HCT116 (cell line): ENCODE results near the gene RNF114. TPM values are rescaled to one million over a fixed set of nuclear protein-coding genes. Genes with fewer than 3 reads are reported as not detected.

Source experiments
- ATAC-seq: fragments of 200-7000 bp; cut with Tn5 transposase; 2 replicates; pipeline ENCODE4 v1.9.1; 2020; ENCODE audit warnings: mild to moderate bottlenecking, moderate library complexity
- BruUV-seq: library from RNA; stranded (reverse); fragments of 400-500 nt; replicated peaks from 2 replicates; lab custom pipeline; 2021; lab: Mats Ljungman, UMichigan
- CTCF ChIA-PET: fragments of 300-600 bp; sonication (Branson Sonifier 250); formaldehyde crosslinking; loops from one replicate; lab custom pipeline; 2021; ENCODE audit warnings: antibody characterized with exemption; lab: Charles Lee
- POLR2A ChIA-PET: fragments of 300-600, 350-600 bp; sonication (Branson Sonifier 250); formaldehyde crosslinking; loops from one replicate; lab custom pipeline; 2021; ENCODE audit warnings: antibody characterized with exemption; lab: Charles Lee
- RAD21 ChIA-PET, 2 experiments: fragments of 300-600 bp; sonication (Branson Sonifier 250); formaldehyde crosslinking; loops; one replicate each; lab custom pipeline; 2023; ENCODE audit warnings: low total read pairs in 2 of 2; ENCODE audit not compliant: uncharacterized antibody in 2 of 2, unreplicated experiment in 2 of 2, low non-redundant PET in 1 of 2; lab: Charles Lee
- DNase-seq: peaks from one replicate; pipeline ENCODE4 v3.0.0-alpha.2; 2010; ENCODE audit warnings: low read depth, low spot score
- H2AFZ ChIP-seq: fragments of 200-600 bp; shearing (Covaris generic), sonication (generic); 2 replicates; pipeline ENCODE4 v1.6.1; 2017; ENCODE audit warnings: low read depth, mixed run types, mixed read lengths, antibody characterized with exemption, low read length; ENCODE audit not compliant: poor library complexity, severe bottlenecking
- H3K27ac ChIP-seq: 2 replicates; pipeline ENCODE4 v1.5.1; 2012; ENCODE audit warnings: low read depth, low read length
- H3K27me3 ChIP-seq: fragments of 200-600 bp; sonication (generic); 2 replicates; pipeline ENCODE4 v1.6.1; 2016; ENCODE audit warnings: mixed run types, low read length, mixed read lengths; ENCODE audit not compliant: insufficient read depth
- H3K36me3 ChIP-seq, 2 experiments: fragments of 200-500 bp in 1 of 2; fragments of 200-600 bp in 1 of 2; sonication (Bioruptor generic) in 1 of 2; sonication (generic) in 1 of 2; 2 replicates each; pipeline versions ENCODE4 v1.5.1 to v1.6.1; 2014 to 2016; ENCODE audit warnings: low read length in 2 of 2, inconsistent platforms in 1 of 2, mixed read lengths in 1 of 2, mixed run types in 1 of 2; ENCODE audit not compliant: insufficient read depth in 2 of 2, control insufficient read depth in 1 of 2
- H3K4me1 ChIP-seq, 2 experiments: fragments of 200-600 bp in 1 of 2; sonication (generic) in 1 of 2; 2 replicates each; pipeline versions ENCODE4 v1.5.1 to v1.6.1; 2012 to 2017; ENCODE audit warnings: low read length in 2 of 2, inconsistent platforms in 1 of 2, mild to moderate bottlenecking in 1 of 2, mixed read lengths in 1 of 2, mixed run types in 1 of 2, moderate library complexity in 1 of 2; ENCODE audit not compliant: insufficient read depth in 2 of 2, control insufficient read depth in 1 of 2
- H3K4me2 ChIP-seq: fragments of 200-600 bp; sonication (generic); 2 replicates; pipeline ENCODE4 v1.6.1; 2017; ENCODE audit warnings: mixed run types, low read length, mixed read lengths
- H3K4me3 ChIP-seq, 2 experiments: fragments of 200-600 bp in 1 of 2; sonication (generic) in 1 of 2; replicated peaks in 1 of 2; 2 replicates each; pipeline ENCODE4 v1.5.1; 2011 to 2016; ENCODE audit warnings: low read length in 2 of 2, control low read depth in 1 of 2, low read depth in 1 of 2, mild to moderate bottlenecking in 1 of 2, mixed read lengths in 1 of 2, mixed run types in 1 of 2
- H3K79me2 ChIP-seq: fragments of 200-600 bp; sonication (generic); 2 replicates; pipeline ENCODE4 v1.6.1; 2017; ENCODE audit warnings: mild to moderate bottlenecking, mixed run types, low read length, moderate library complexity, mixed read lengths; ENCODE audit not compliant: insufficient read depth
- H3K9ac ChIP-seq: fragments of 200-600 bp; sonication (generic); 2 replicates; pipeline ENCODE4 v1.6.1; 2016; ENCODE audit warnings: low read length, mixed read lengths
- H3K9me2 ChIP-seq: fragments of 200-600 bp; sonication (generic), shearing (Covaris generic); 2 replicates; pipeline ENCODE4 v1.6.1; 2017; ENCODE audit warnings: mixed run types, mild to moderate bottlenecking, moderate library complexity; ENCODE audit not compliant: insufficient read depth
- H3K9me3 ChIP-seq, 2 experiments: fragments of 200-500 bp in 1 of 2; fragments of 200-600 bp in 1 of 2; sonication (Bioruptor generic) in 1 of 2; sonication (generic) in 1 of 2; 2 replicates each; pipeline ENCODE4 v1.6.1; 2014 to 2017; ENCODE audit warnings: low read length in 2 of 2, mixed read lengths in 2 of 2, inconsistent platforms in 1 of 2, low read depth in 1 of 2, mild to moderate bottlenecking in 1 of 2, mixed run types in 1 of 2, moderate library complexity in 1 of 2; ENCODE audit not compliant: control insufficient read depth in 1 of 2, insufficient read depth in 1 of 2
- H4K20me1 ChIP-seq: fragments of 200-600 bp; sonication (generic), shearing (Covaris generic); 2 replicates; pipeline ENCODE4 v1.6.1; 2017; ENCODE audit warnings: mixed run types, mild to moderate bottlenecking, moderate library complexity; ENCODE audit not compliant: insufficient read depth
- CBX3 ChIP-seq: IDR thresholded peaks from 2 replicates; pipeline ENCODE4 v1.6.1; 2012; ENCODE audit warnings: low read depth
- CTCF ChIP-seq, 3 experiments: fragments of 200-600 bp in 1 of 3; sonication (generic) in 1 of 3; IDR thresholded peaks in 2 of 3; conservative IDR thresholded peaks in 1 of 3; 2 replicates each; pipeline ENCODE4 v1.5.1; 2012 to 2017; ENCODE audit warnings: low read depth in 2 of 3, low read length in 2 of 3, antibody characterized with exemption in 1 of 3, borderline replicate concordance in 1 of 3, control low read depth in 1 of 3, mild to moderate bottlenecking in 1 of 3, mixed read lengths in 1 of 3, mixed run types in 1 of 3, moderate library complexity in 1 of 3; ENCODE audit not compliant: insufficient read depth in 1 of 3
- ELF1 ChIP-seq: IDR thresholded peaks from 2 replicates; pipeline ENCODE4 v1.6.1; 2012; ENCODE audit warnings: low read depth, borderline replicate concordance
- EZH2 ChIP-seq: fragments of 200-600 bp; sonication (generic); IDR thresholded peaks from 2 replicates; pipeline ENCODE4 v1.6.1; 2017; ENCODE audit warnings: antibody characterized with exemption, mixed run types
- EZH2phosphoT487 ChIP-seq: fragments of 200-600 bp; IDR thresholded peaks from 2 replicates; pipeline ENCODE4 v1.6.1; 2018; ENCODE audit warnings: antibody characterized with exemption, borderline replicate concordance
- FOSL1 ChIP-seq: IDR thresholded peaks from 2 replicates; pipeline ENCODE4 v1.6.1; 2012; ENCODE audit warnings: low read depth
- POLR2AphosphoS5 ChIP-seq: IDR thresholded peaks from 2 replicates; pipeline ENCODE4 v1.6.1; 2011; ENCODE audit warnings: mild to moderate bottlenecking, low read depth, low read length, moderate library complexity
- SIN3A ChIP-seq: IDR thresholded peaks from 2 replicates; pipeline ENCODE4 v1.6.1; 2012; ENCODE audit warnings: low read depth
- SP1 ChIP-seq: IDR thresholded peaks from 2 replicates; pipeline ENCODE4 v1.6.1; 2012; ENCODE audit warnings: low read depth
- SRF ChIP-seq: IDR thresholded peaks from 2 replicates; pipeline ENCODE4 v1.6.1; 2012; ENCODE audit warnings: low read depth
- TCF7L2 ChIP-seq: IDR thresholded peaks from 2 replicates; pipeline ENCODE4 v1.7.0; 2011; ENCODE audit warnings: borderline replicate concordance, inconsistent platforms; ENCODE audit not compliant: insufficient read depth, insufficient read length; ENCODE audit errors: extremely low read depth
- ZFX ChIP-seq: fragments of 450-650 bp; IDR thresholded peaks from 2 replicates; pipeline ENCODE4 v1.6.1; 2017
- intact Hi-C: fragments of 100-400 bp; cut with micrococcal nuclease; formaldehyde crosslinking; loops from 2 replicates; pipeline ENCODE4 v1.10.0; 2022
- total RNA-seq: library from RNA; stranded (reverse); gene quantifications from one replicate; pipeline ENCODE4 v1.2.1, GENCODE V29; 2021; ENCODE audit not compliant: unreplicated experiment
- TF ChIP-seq, protein P1 (sequence below): IDR thresholded peaks from 2 replicates; pipeline ENCODE4 v1.6.1; 2011; ENCODE audit warnings: mild to moderate bottlenecking, low read length, moderate library complexity; ENCODE audit not compliant: insufficient replicate concordance; ENCODE audit errors: extremely low read depth
- TF ChIP-seq, protein P2 (sequence below): IDR thresholded peaks from 2 replicates; pipeline ENCODE4 v1.6.1; 2012

RNF114 gene
- total RNA-seq, 1 experiment from 2014 or later = 66.8 TPM

GRCh38 chr20:49892260-49892659, 43.9 kb upstream of the RNF114 start:
- POLR2A ChIA-PET = no interaction called here
- TF ChIP-seq EZH2phosphoT487 (no peak), ELF1 (no peak), SIN3A (no peak)
- H3K79me2 ChIP-seq = no peaks in the 10 kb centered on the region
- CTCF ChIA-PET = interaction anchor here (1.3 kb wide), 1 partner anchor 281 kb away, joined by 3 read pairs; no protein-coding TSS in a partner anchor
- RAD21 ChIA-PET = no interaction called here
- peaks cover 0 to 5% of the 10 kb centered on the region in 2 experiments; a peak in 1 of 4 replicates for H3K4me1 ChIP-seq
- H3K27me3 ChIP-seq = no peaks in the 10 kb centered on the region
- H2AFZ ChIP-seq = no peak overlapping the region
- no TSS peak for BruUV-seq
- no peak overlapping the region for H3K9ac ChIP-seq
- H3K4me3 ChIP-seq = no peak overlapping the region
- no peaks in the 10 kb centered on the region for H3K36me3 ChIP-seq
- intact Hi-C loops = no loop called here
- H3K4me2 ChIP-seq = no peak overlapping the region
- H3K9me2 ChIP-seq = no peaks in the 10 kb centered on the region
- no peaks in the 10 kb centered on the region for H4K20me1 ChIP-seq
- ATAC-seq (no peak), DNase-seq (no peak)
- no peak overlapping the region for H3K27ac ChIP-seq
- no peaks in the 10 kb centered on the region for H3K9me3 ChIP-seq

DNA sequence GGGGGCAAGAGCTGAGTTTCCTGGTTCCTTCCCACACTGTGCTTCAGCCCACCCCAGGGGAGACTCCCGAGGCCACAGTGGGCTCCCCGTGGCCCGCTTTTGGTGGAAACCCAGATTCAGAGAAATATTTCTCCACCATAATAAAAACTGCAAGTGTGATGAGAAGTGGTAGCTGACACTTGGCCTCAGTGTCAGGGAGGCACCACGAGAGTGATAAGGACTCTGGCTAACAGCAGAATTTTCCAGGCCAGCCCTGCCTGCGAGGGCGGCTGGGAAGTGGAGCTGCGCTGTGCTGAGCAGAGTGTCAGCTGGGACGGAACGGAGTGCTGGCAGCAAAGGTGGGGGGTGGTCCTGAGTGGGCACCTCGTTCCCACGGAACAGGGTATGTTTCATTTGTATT, 43.4 kb upstream of the RNF114 start:
- H3K9ac ChIP-seq = no peak overlapping the region
- peaks cover 0 to 5% of the 10 kb centered on the region in 2 experiments; a peak in 1 of 4 replicates for H3K4me1 ChIP-seq
- H3K9me3 ChIP-seq = no peaks in the 10 kb centered on the region
- intact Hi-C loops = no loop called here
- ChIA-PET CTCF (no interaction called here), RAD21 (no interaction called here), POLR2A (no interaction called here)
- BruUV-seq = no TSS peak
- H3K79me2 ChIP-seq = no peaks in the 10 kb centered on the region
- H3K9me2 ChIP-seq = no peaks in the 10 kb centered on the region
- no peak overlapping the region for H3K4me3 ChIP-seq
- DNase-seq (no peak), ATAC-seq (no peak)
- H2AFZ ChIP-seq = no peak overlapping the region
- H3K4me2 ChIP-seq = no peak overlapping the region
- no peaks in the 10 kb centered on the region for H4K20me1 ChIP-seq
- H3K36me3 ChIP-seq = no peaks in the 10 kb centered on the region
- no peaks in the 10 kb centered on the region for H3K27me3 ChIP-seq
- no peak overlapping the region for H3K27ac ChIP-seq
- TF ChIP-seq CTCF (IDR thresholded peaks at IDR 0.05 in 2 of 3, conservative IDR thresholded peaks at IDR 0.05 in 1 of 3; ENCODE audit: borderline replicate concordance in 1 of 3, insufficient read depth in 1 of 3, low read depth in 2 of 3, low read length in 2 of 3) = no peak
- TF ChIP-seq ZFX = no peak
- TF ChIP-seq EZH2 = no peak
- TF ChIP-seq SIN3A = no peak
- TF ChIP-seq SP1 = no peak
- TF ChIP-seq, protein P1, sequence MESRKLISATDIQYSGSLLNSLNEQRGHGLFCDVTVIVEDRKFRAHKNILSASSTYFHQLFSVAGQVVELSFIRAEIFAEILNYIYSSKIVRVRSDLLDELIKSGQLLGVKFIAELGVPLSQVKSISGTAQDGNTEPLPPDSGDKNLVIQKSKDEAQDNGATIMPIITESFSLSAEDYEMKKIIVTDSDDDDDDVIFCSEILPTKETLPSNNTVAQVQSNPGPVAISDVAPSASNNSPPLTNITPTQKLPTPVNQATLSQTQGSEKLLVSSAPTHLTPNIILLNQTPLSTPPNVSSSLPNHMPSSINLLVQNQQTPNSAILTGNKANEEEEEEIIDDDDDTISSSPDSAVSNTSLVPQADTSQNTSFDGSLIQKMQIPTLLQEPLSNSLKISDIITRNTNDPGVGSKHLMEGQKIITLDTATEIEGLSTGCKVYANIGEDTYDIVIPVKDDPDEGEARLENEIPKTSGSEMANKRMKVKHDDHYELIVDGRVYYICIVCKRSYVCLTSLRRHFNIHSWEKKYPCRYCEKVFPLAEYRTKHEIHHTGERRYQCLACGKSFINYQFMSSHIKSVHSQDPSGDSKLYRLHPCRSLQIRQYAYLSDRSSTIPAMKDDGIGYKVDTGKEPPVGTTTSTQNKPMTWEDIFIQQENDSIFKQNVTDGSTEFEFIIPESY = no peak
- no peak for TF ChIP-seq FOSL1
- no peak for TF ChIP-seq TCF7L2
- no peak for TF ChIP-seq EZH2phosphoT487
- no peak for TF ChIP-seq CBX3
- TF ChIP-seq SRF = no peak
- TF ChIP-seq, protein P2, sequence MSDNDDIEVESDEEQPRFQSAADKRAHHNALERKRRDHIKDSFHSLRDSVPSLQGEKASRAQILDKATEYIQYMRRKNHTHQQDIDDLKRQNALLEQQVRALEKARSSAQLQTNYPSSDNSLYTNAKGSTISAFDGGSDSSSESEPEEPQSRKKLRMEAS = no peak
- no peak for TF ChIP-seq POLR2AphosphoS5
